Right renal pelvis (tissue), 4 donors: ENCODE results near the gene MTSS2. TPM values are rescaled to one million over a fixed set of nuclear protein-coding genes. Genes with fewer than 3 reads are reported as not detected.

Experiments
- polyA plus RNA-seq, 4 donors: library from polyadenylated mRNA; unstranded; fragments of 120-200 nt; gene quantifications; one replicate each; pipeline ENCODE4 v1.2.1, GENCODE V29; 2013; ENCODE audit not compliant: insufficient read length in 4 of 4

Gene MTSS2
- polyA plus RNA-seq, 4 donors: 37.9 to 51.0 (median 40.5) TPM

Other genes starting within 250 kb of the MTSS2 start
- gene ST3GAL2, start 247.0 kb downstream of the MTSS2 start, polyA plus RNA-seq: 10 to 100 TPM; 25.0 to 34.7 (median 28.2) TPM
- gene FCSK, start 231.5 kb downstream of the MTSS2 start, polyA plus RNA-seq: 10 to 100 TPM; 13.7 to 17.5 (median 14.2) TPM
- gene COG4, start 162.5 kb downstream of the MTSS2 start, polyA plus RNA-seq: 10 to 100 TPM; 61.8 to 68.4 (median 66.2) TPM
- 100 to 1,000 TPM; 361 to 418 (median 369) TPM for gene SF3B3, start 162.2 kb downstream of the MTSS2 start, polyA plus RNA-seq
- 1 to 10 TPM in 2 of 4 donors, under 1 TPM in 2; 0.71 to 1.7 (median 0.97) TPM for gene IL34, start 39.5 kb downstream of the MTSS2 start, polyA plus RNA-seq
- gene VAC14, start 115.1 kb upstream of the MTSS2 start, polyA plus RNA-seq: 10 to 100 TPM; 39.1 to 48.3 (median 39.5) TPM